HEK293T (cell line): Measurements from ENCODE around the gene TTC39B.

ENCODE experiments used
- CTCF ChIA-PET: fragments of 350-600 bp; formaldehyde crosslinking; extraction: SDS; loops from one replicate; lab custom pipeline; 2021; ENCODE audit warnings: antibody characterized with exemption, inconsistent platforms; lab: Yijun Ruan, JAX
- POLR2A ChIA-PET: fragments of 350-600 bp; formaldehyde crosslinking; extraction: SDS; loops from one replicate; lab custom pipeline; 2020; ENCODE audit warnings: antibody characterized with exemption, inconsistent platforms; lab: Yijun Ruan, JAX
- DNase-seq: peaks from one replicate; pipeline ENCODE4 v3.0.0; 2012; ENCODE audit warnings: mixed read lengths; ENCODE audit errors: extremely low spot score
- ARNT ChIP-seq: fragments of 450-650 bp; IDR thresholded peaks from 2 replicates; pipeline ENCODE4 v1.6.1; 2017; ENCODE audit warnings: mild to moderate bottlenecking
- BHLHE40 ChIP-seq: fragments of 450-650 bp; IDR thresholded peaks from 2 replicates; pipeline ENCODE4 v1.6.1; 2016; ENCODE audit warnings: mild to moderate bottlenecking, moderate library complexity, borderline replicate concordance
- CTBP1 ChIP-seq: fragments of 450-650 bp; IDR thresholded peaks from 2 replicates; pipeline ENCODE4 v1.6.1; 2016; ENCODE audit warnings: borderline replicate concordance
- ELF4 ChIP-seq: fragments of 450-650 bp; IDR thresholded peaks from 2 replicates; pipeline ENCODE4 v1.6.1; 2017; ENCODE audit warnings: antibody characterized with exemption
- FOXA1 ChIP-seq: fragments of 450-650 bp; IDR thresholded peaks from 2 replicates; pipeline ENCODE4 v1.6.1; 2016; ENCODE audit warnings: mild to moderate bottlenecking
- FOXK2 ChIP-seq: fragments of 450-650 bp; IDR thresholded peaks from 2 replicates; pipeline ENCODE4 v1.6.1; 2016; ENCODE audit warnings: mild to moderate bottlenecking
- FOXM1 ChIP-seq: fragments of 450-650 bp; IDR thresholded peaks from 2 replicates; pipeline ENCODE4 v1.6.1; 2017; ENCODE audit warnings: mild to moderate bottlenecking, borderline replicate concordance
- HDGF ChIP-seq: fragments of 450-650 bp; IDR thresholded peaks from 2 replicates; pipeline ENCODE4 v1.6.1; 2017; ENCODE audit warnings: antibody characterized with exemption, borderline replicate concordance
- L3MBTL2 ChIP-seq: fragments of 450-650 bp; conservative IDR thresholded peaks from 2 replicates; pipeline ENCODE4 v1.6.1; 2016; ENCODE audit warnings: mild to moderate bottlenecking
- LEF1 ChIP-seq: fragments of 450-650 bp; IDR thresholded peaks from 2 replicates; pipeline ENCODE4 v1.6.1; 2017; ENCODE audit warnings: mild to moderate bottlenecking, borderline replicate concordance
- NFRKB ChIP-seq: fragments of 450-650 bp; IDR thresholded peaks from 2 replicates; pipeline ENCODE4 v1.6.1; 2016; ENCODE audit warnings: mild to moderate bottlenecking, moderate library complexity
- PKNOX1 ChIP-seq: fragments of 450-650 bp; IDR thresholded peaks from 2 replicates; pipeline ENCODE4 v1.6.1; 2016
- SP1 ChIP-seq: fragments of 450-650 bp; IDR thresholded peaks from 2 replicates; pipeline ENCODE4 v1.6.1; 2017
- SUZ12 ChIP-seq: fragments of 450-650 bp; IDR thresholded peaks from 2 replicates; pipeline ENCODE4 v1.6.1; 2016; ENCODE audit warnings: mild to moderate bottlenecking
- TARDBP ChIP-seq: fragments of 450-650 bp; IDR thresholded peaks from 2 replicates; pipeline ENCODE4 v1.6.1; 2016
- ZNF384 ChIP-seq: fragments of 450-650 bp; IDR thresholded peaks from 2 replicates; pipeline ENCODE4 v1.6.1; 2016

The TTC39B gene

GRCh38 chr9:15192856-15193255, 114.2 kb downstream of the TTC39B start:
- CTCF ChIA-PET, result no interaction called here
- DNase-seq, result no peak
- POLR2A ChIA-PET, result no interaction called here
- TF ChIP-seq FOXA1 (no peak), ELF4 (no peak), SP1 (no peak)

- DNase-seq, result no peak
- CTCF ChIA-PET, result no interaction called here
- no peak for TF ChIP-seq CTBP1
- no peak for TF ChIP-seq BHLHE40
- TF ChIP-seq SP1, result no peak
- no peak for TF ChIP-seq LEF1
- no peak for TF ChIP-seq NFRKB
- no peak for TF ChIP-seq FOXM1
- TF ChIP-seq ELF4, result no peak
- no peak for TF ChIP-seq HDGF
- TF ChIP-seq TARDBP, result no peak
- no peak for TF ChIP-seq ZNF384
- TF ChIP-seq ARNT, result no peak
- no peak for TF ChIP-seq PKNOX1
- no peak for TF ChIP-seq L3MBTL2
- TF ChIP-seq FOXA1, result no peak
- no peak for TF ChIP-seq FOXK2
- TF ChIP-seq SUZ12, result no peak
- POLR2A ChIA-PET, result no interaction called here
Measured at GRCh38 chr9:15191378-15191777, 115.6 kb downstream of the TTC39B start.

- POLR2A ChIA-PET, result no interaction called here
Measured at GRCh38 chr9:15189481-15189880, 117.5 kb downstream of the TTC39B start.

GRCh38 chr9:15187589-15187988, 119.4 kb downstream of the TTC39B start:
- CTCF ChIA-PET, result no interaction called here
- POLR2A ChIA-PET, result no interaction called here
- TF ChIP-seq TARDBP (no peak), SP1 (no peak), PKNOX1 (no peak), CTBP1 (no peak), L3MBTL2 (no peak), SUZ12 (no peak), FOXK2 (no peak), FOXA1 (no peak), HDGF (no peak), LEF1 (no peak), ARNT (no peak), NFRKB (no peak)
- no peak for DNase-seq

More at GRCh38 chr9:15189481-15189880, 117.5 kb downstream of the TTC39B start:
- no peak for TF ChIP-seq TARDBP
- TF ChIP-seq HDGF, result no peak
- TF ChIP-seq FOXM1, result no peak
- no peak for TF ChIP-seq ARNT
- TF ChIP-seq FOXK2, result no peak
- TF ChIP-seq NFRKB, result no peak
- TF ChIP-seq LEF1, result no peak
- CTCF ChIA-PET, result no interaction called here
- DNase-seq, result no peak

- POLR2A ChIA-PET, result no interaction called here
Measured at GRCh38 chr9:15182730-15183129, 124.3 kb downstream of the TTC39B start.

GRCh38 chr9:15182101-15182551, 124.9 kb downstream of the TTC39B start:
- no peak for DNase-seq
- CTCF ChIA-PET, result no interaction called here
- TF ChIP-seq HDGF (no peak), SP1 (no peak), TARDBP (no peak), L3MBTL2 (no peak), CTBP1 (no peak), ZNF384 (no peak), SUZ12 (no peak), FOXK2 (no peak), FOXA1 (no peak), ARNT (no peak)
- POLR2A ChIA-PET, result no interaction called here

More at GRCh38 chr9:15182730-15183129, 124.3 kb downstream of the TTC39B start:
- CTCF ChIA-PET, result no interaction called here
- no peak for DNase-seq
- TF ChIP-seq ARNT, result no peak
- no peak for TF ChIP-seq FOXM1
- no peak for TF ChIP-seq HDGF
- TF ChIP-seq ZNF384, result no peak
- no peak for TF ChIP-seq BHLHE40
- no peak for TF ChIP-seq FOXA1

- no peak for TF ChIP-seq ZNF384
- no peak for TF ChIP-seq TARDBP
- TF ChIP-seq LEF1, result no peak
- no peak for TF ChIP-seq NFRKB
- no peak for TF ChIP-seq L3MBTL2
- no peak for TF ChIP-seq PKNOX1
- TF ChIP-seq FOXM1, result no peak
- TF ChIP-seq CTBP1, result no peak
- ChIA-PET CTCF (no interaction called here), POLR2A (no interaction called here)
- no peak for DNase-seq
Measured at GRCh38 chr9:15180124-15180523, 126.9 kb downstream of the TTC39B start.
